CD14-positive monocyte (primary cell): Measurements from ENCODE around the gene DDAH1. TPM values are rescaled to one million over a fixed set of nuclear protein-coding genes. Genes with fewer than 3 reads are reported as not detected.

Experiments used
- DNase-seq, 3 donors: peaks; one replicate each; pipeline ENCODE4 v3.0.0-alpha.2; 2011 to 2022
- H2AFZ ChIP-seq: 2 replicates; pipeline ENCODE4 v1.6.0; 2012; ENCODE audit warnings: mild to moderate bottlenecking, low read depth, low read length, inconsistent platforms; ENCODE audit not compliant: insufficient read depth, poor library complexity, severe bottlenecking
- H3K27ac ChIP-seq, 2 donors: 1 replicate in 1 of 2; 2 replicates in 1 of 2; pipeline ENCODE4 v1.5.1; 2012 to 2013; ENCODE audit warnings: low read length in 2 of 2, control low read depth in 1 of 2, inconsistent platforms in 1 of 2, low read depth in 1 of 2, mild to moderate bottlenecking in 1 of 2
- H3K27me3 ChIP-seq, 2 donors: one replicate each; pipeline versions ENCODE4 v1.6.0 to v1.6.1; 2011 to 2013; ENCODE audit warnings: low read length in 2 of 2; ENCODE audit not compliant: control insufficient read depth in 2 of 2, insufficient read depth in 2 of 2
- H3K36me3 ChIP-seq, 2 donors: replicated peaks in 1 of 2; 1 replicate in 1 of 2; 2 replicates in 1 of 2; pipeline versions ENCODE4 v1.5.1 to v1.6.1; 2012 to 2013; ENCODE audit warnings: low read length in 2 of 2, control low read depth in 1 of 2, inconsistent platforms in 1 of 2, mild to moderate bottlenecking in 1 of 2; ENCODE audit not compliant: insufficient read depth in 2 of 2, control insufficient read depth in 1 of 2
- H3K4me1 ChIP-seq, 2 donors: 1 replicate in 1 of 2; 2 replicates in 1 of 2; pipeline versions ENCODE4 v1.5.1 to v1.6.1; 2012 to 2013; ENCODE audit warnings: low read length in 2 of 2, control low read depth in 1 of 2, inconsistent platforms in 1 of 2, mild to moderate bottlenecking in 1 of 2, moderate library complexity in 1 of 2; ENCODE audit not compliant: insufficient read depth in 2 of 2, control insufficient read depth in 1 of 2
- H3K4me2 ChIP-seq: replicated peaks from 2 replicates; pipeline ENCODE3; 2012; ENCODE audit warnings: low read length, moderate library complexity, mild to moderate bottlenecking; ENCODE audit not compliant: poor library complexity, severe bottlenecking; ENCODE audit errors: extremely low read depth
- H3K4me3 ChIP-seq, 3 experiments: fragments of 200-600 bp in 1 of 3; sonication (generic) in 1 of 3; replicated peaks in 1 of 3; 1 replicate in 2 of 3; 2 replicates in 1 of 3; pipeline ENCODE4 v1.5.1; 2011 to 2013; ENCODE audit warnings: low read length in 3 of 3, mild to moderate bottlenecking in 3 of 3, control low read depth in 2 of 3, low read depth in 2 of 3, inconsistent platforms in 1 of 3, moderate library complexity in 1 of 3
- H3K79me2 ChIP-seq: 2 replicates; pipeline ENCODE4 v1.6.0; 2012; ENCODE audit warnings: mild to moderate bottlenecking, control low read depth, inconsistent platforms, low read length, moderate library complexity; ENCODE audit not compliant: insufficient read depth
- H3K9ac ChIP-seq: 2 replicates; pipeline ENCODE4 v1.6.0; 2017; ENCODE audit warnings: low read length, mild to moderate bottlenecking; ENCODE audit not compliant: insufficient read depth, poor library complexity, severe bottlenecking
- H3K9me3 ChIP-seq, 2 donors: replicated peaks in 1 of 2; 1 replicate in 1 of 2; 2 replicates in 1 of 2; pipeline versions ENCODE4 v1.5.1 to v1.6.1; 2012 to 2013; ENCODE audit warnings: low read length in 2 of 2, control low read depth in 1 of 2; ENCODE audit not compliant: control insufficient read depth in 1 of 2, insufficient read depth in 1 of 2
- H4K20me1 ChIP-seq: 2 replicates; pipeline ENCODE4 v1.6.0; 2012; ENCODE audit warnings: mild to moderate bottlenecking, low read length, control low read depth, moderate library complexity; ENCODE audit not compliant: insufficient read depth
- H3K27ac Mint-ChIP-seq, 7 donors: one replicate each; pipeline ENCODE4 v1.8.0; 2020; ENCODE audit warnings: mild to moderate bottlenecking in 7 of 7, mixed read lengths in 7 of 7, moderate library complexity in 6 of 7, inconsistent platforms in 2 of 7
- H3K27me3 Mint-ChIP-seq, 3 donors: one replicate each; pipeline ENCODE4 v1.8.0; 2021 to 2022; ENCODE audit warnings: low read depth in 3 of 3, mild to moderate bottlenecking in 3 of 3, mixed read lengths in 3 of 3, moderate library complexity in 3 of 3, inconsistent platforms in 1 of 3
- H3K36me3 Mint-ChIP-seq, 2 donors: one replicate each; pipeline ENCODE4 v1.8.0; 2020; ENCODE audit warnings: mixed read lengths in 2 of 2, inconsistent platforms in 1 of 2, mild to moderate bottlenecking in 1 of 2
- H3K4me1 Mint-ChIP-seq: one replicate; pipeline ENCODE4 v1.8.0; 2020; ENCODE audit warnings: mild to moderate bottlenecking, mixed read lengths
- H3K4me3 Mint-ChIP-seq, 2 donors: one replicate each; pipeline ENCODE4 v1.8.0; 2020; ENCODE audit warnings: mild to moderate bottlenecking in 2 of 2, mixed read lengths in 2 of 2, moderate library complexity in 1 of 2
- H3K9me3 Mint-ChIP-seq, 7 donors: one replicate each; pipeline ENCODE4 v1.8.0; 2020 to 2022; ENCODE audit warnings: mixed read lengths in 7 of 7, mild to moderate bottlenecking in 6 of 7, moderate library complexity in 6 of 7, inconsistent platforms in 2 of 7
- CTCF ChIP-seq: fragments of 200-600 bp; IDR thresholded peaks from one replicate; pipeline ENCODE4 v1.8.0; 2022; ENCODE audit warnings: antibody characterized with exemption, mild to moderate bottlenecking
- WGBS: methylation state at CpG from one replicate; pipeline ENCODE4 v1.1.5; 2013; ENCODE audit warnings: missing lambda C conversion rate; ENCODE audit not compliant: insufficient coverage; 5-methylcytosine and 5-hydroxymethylcytosine counted together
- intact Hi-C, 2 donors: fragments of 100-400 bp; cut with micrococcal nuclease; formaldehyde crosslinking; loops; one replicate each; pipeline versions ENCODE4 v1.15.0 to v1.15.1; 2023
- polyA plus RNA-seq, 3 donors: library from polyadenylated mRNA; depleted of rRNA in 1 of 3; unstranded in 2 of 3; stranded (reverse) in 1 of 3; fragments of 300-500 nt in 2 of 3; fragments of >200 nt in 1 of 3; fragmentation: Illumina TruSeq in 2 of 3; gene quantifications; 1 replicate in 2 of 3; 2 replicates in 1 of 3; pipeline ENCODE4 v1.2.3, GENCODE V29; 2012 to 2021

Gene DDAH1
- polyA plus RNA-seq, 3 donors = not detected

GRCh38 chr1:85438353-85438752 is 26.6 kb downstream of the DDAH1 start:
- H3K27me3 Mint-ChIP-seq = peaks cover 0 to 1% (median 0%) of the 10 kb centered on the region in 3 donors
- H2AFZ ChIP-seq = no peak overlapping the region

GRCh38 chr1:85437139-85437538 is 27.8 kb downstream of the DDAH1 start:
- Histone ChIP-seq H3K9me3 (no peaks in the 10 kb centered on the region), H3K79me2 (no peaks in the 10 kb centered on the region)

More at GRCh38 chr1:85438353-85438752, 26.6 kb downstream of the DDAH1 start:
- Histone ChIP-seq H3K9me3 (no peaks in the 10 kb centered on the region), H4K20me1 (no peaks in the 10 kb centered on the region), H3K4me1 (no peaks in the 10 kb centered on the region), H3K9ac (no peak overlapping the region), H3K79me2 (no peaks in the 10 kb centered on the region), H3K4me2 (no peak overlapping the region), H3K36me3 (no peaks in the 10 kb centered on the region), H3K4me3 (no peak overlapping the region), H3K27ac (no peak overlapping the region), H3K27me3 (no peaks in the 10 kb centered on the region)
- intact Hi-C loops = no loop called here
- Mint-ChIP-seq H3K36me3 (no peaks in the 10 kb centered on the region), H3K9me3 (peaks cover 0 to 4% (median under 1%) of the 10 kb centered on the region in 7 donors), H3K4me1 (no peaks in the 10 kb centered on the region), H3K27ac (no peak overlapping the region), H3K4me3 (no peak overlapping the region)
- TF ChIP-seq CTCF = no peak
- no CpG with 5 or more reads among the region's 2 CpGs for WGBS
- no peak for DNase-seq

More at GRCh38 chr1:85437139-85437538, 27.8 kb downstream of the DDAH1 start:
- Histone ChIP-seq H3K4me1 (no peaks in the 10 kb centered on the region), H3K4me3 (no peak overlapping the region), H3K4me2 (no peak overlapping the region), H3K27me3 (no peaks in the 10 kb centered on the region), H2AFZ (no peak overlapping the region), H4K20me1 (no peaks in the 10 kb centered on the region), H3K9ac (no peak overlapping the region), H3K36me3 (no peaks in the 10 kb centered on the region), H3K27ac (no peak overlapping the region)
- DNase-seq = no peak
- Mint-ChIP-seq H3K27ac (no peak overlapping the region), H3K27me3 (peaks cover 0 to 2% (median 1%) of the 10 kb centered on the region in 3 donors), H3K36me3 (no peaks in the 10 kb centered on the region), H3K4me3 (no peak overlapping the region), H3K4me1 (no peaks in the 10 kb centered on the region), H3K9me3 (peaks cover 0 to 2% (median 0%) of the 10 kb centered on the region in 7 donors)
- intact Hi-C loops = no loop called here
- no peak for TF ChIP-seq CTCF
- no CpG with 5 or more reads among the region's 3 CpGs for WGBS
